ENCODE measurements around the gene ST7L.

ST7L gene

GRCh38 chr1:112619518-112620376 lies 806 bp upstream of the ST7L start, which contains the start of gene CAPZA1:
Gene CAPZA1, plus strand, starts transcription at chr1:112619832. Its CDS starts 13 bp downstream, at chr1:112619845.
- peak; percentile 82 for DNase-seq (ENCODE audit: low read depth, low spot score)

- no peak for DNase-seq (ENCODE audit: low read depth, low spot score)
Observed at GRCh38 chr1:112618114-112618720, 724 bp downstream of the ST7L start.

- DNase-seq (ENCODE audit: low read depth, low spot score) = no peak
Observed at GRCh38 chr1:112614460-112615065, 4.4 kb downstream of the ST7L start.

GRCh38 chr1:112605633-112606327 lies 13.2 kb downstream of the ST7L start:
- no peak for DNase-seq (ENCODE audit: low read depth, low spot score)

- DNase-seq (ENCODE audit: low read depth, low spot score) = no peak
Observed at GRCh38 chr1:112603541-112603940, 15.4 kb downstream of the ST7L start.

GRCh38 chr1:112603012-112603411 lies 15.9 kb downstream of the ST7L start:
- DNase-seq (ENCODE audit: low read depth, low spot score) = no peak

GRCh38 chr1:112599477-112599876 lies 19.5 kb downstream of the ST7L start:
- no peak for DNase-seq (ENCODE audit: low read depth, low spot score)

- DNase-seq (ENCODE audit: low read depth, low spot score) = no peak
Observed at GRCh38 chr1:112594208-112594876, 24.6 kb downstream of the ST7L start.

- DNase-seq (ENCODE audit: low read depth, low spot score) = no peak
Observed at GRCh38 chr1:112589766-112590165, 29.2 kb downstream of the ST7L start.

GRCh38 chr1:112583366-112583765 lies 35.6 kb downstream of the ST7L start:
- DNase-seq (ENCODE audit: low read depth, low spot score) = no peak

- no peak for DNase-seq (ENCODE audit: low read depth, low spot score)
Observed at GRCh38 chr1:112581586-112582192, 37.3 kb downstream of the ST7L start.

GRCh38 chr1:112579801-112580510 lies 39.0 kb downstream of the ST7L start:
- no peak for DNase-seq (ENCODE audit: low read depth, low spot score)

GRCh38 chr1:112576240-112576639 lies 42.7 kb downstream of the ST7L start:
- DNase-seq (ENCODE audit: low read depth, low spot score) = no peak

GRCh38 chr1:112575154-112575804 lies 43.7 kb downstream of the ST7L start:
- peak; percentile 73 for DNase-seq (ENCODE audit: low read depth, low spot score)

GRCh38 chr1:112565800-112566199 lies 53.1 kb downstream of the ST7L start:
- DNase-seq (ENCODE audit: low read depth, low spot score) = no peak

GRCh38 chr1:112564081-112564480 lies 54.9 kb downstream of the ST7L start:
- DNase-seq (ENCODE audit: low read depth, low spot score) = no peak

GRCh38 chr1:112563341-112563740 lies 55.6 kb downstream of the ST7L start:
- DNase-seq (ENCODE audit: low read depth, low spot score) = no peak

- DNase-seq (ENCODE audit: low read depth, low spot score) = no peak
Observed at GRCh38 chr1:112558634-112559033, 60.3 kb downstream of the ST7L start.

GRCh38 chr1:112557385-112557784 lies 61.6 kb downstream of the ST7L start:
- no peak for DNase-seq (ENCODE audit: low read depth, low spot score)

GRCh38 chr1:112554411-112554810 lies 64.5 kb downstream of the ST7L start:
- DNase-seq (ENCODE audit: low read depth, low spot score) = no peak
